Thoracic aorta (tissue), 2 donors: ENCODE measurements around the gene SH3PXD2A. TPM values are rescaled to one million over a fixed set of nuclear protein-coding genes. Genes with fewer than 3 reads are reported as not detected.

Experiments used
- ATAC-seq: fragments of 150-250 bp; one replicate; pipeline ENCODE4 v1.8.0; 2017; ENCODE audit warnings: low read depth; ENCODE audit not compliant: insufficient number of reproducible peaks, low FRiP score
- DNase-seq: peaks from one replicate; pipeline ENCODE4 v3.0.0-alpha.2; 2020; ENCODE audit warnings: low spot score
- H3K27ac ChIP-seq, 2 donors: fragments of 200-600 bp; sonication (generic); 1 replicate in 1 of 2; 2 replicates in 1 of 2; pipeline ENCODE4 v1.5.1; 2016; ENCODE audit warnings: mild to moderate bottlenecking in 2 of 2, moderate library complexity in 2 of 2
- H3K27me3 ChIP-seq: fragments of 200-600 bp; sonication (generic); replicated peaks from 2 replicates; pipeline ENCODE4 v1.6.0; 2016; ENCODE audit warnings: mild to moderate bottlenecking; ENCODE audit not compliant: insufficient read depth
- H3K36me3 ChIP-seq: fragments of 200-600 bp; sonication (generic); one replicate; pipeline ENCODE4 v1.5.1; 2016
- H3K4me1 ChIP-seq, 2 donors: fragments of 200-600 bp; sonication (generic); 1 replicate in 1 of 2; 2 replicates in 1 of 2; pipeline versions ENCODE4 v1.5.1 to v1.6.0; 2016; ENCODE audit warnings: low read depth in 2 of 2, mild to moderate bottlenecking in 1 of 2; ENCODE audit not compliant: control insufficient read depth in 1 of 2
- H3K4me3 ChIP-seq: fragments of 200-600 bp; sonication (generic); 2 replicates; pipeline ENCODE4 v1.5.1; 2016; ENCODE audit warnings: mild to moderate bottlenecking
- H3K9me3 ChIP-seq: fragments of 200-600 bp; sonication (generic); 2 replicates; pipeline ENCODE4 v1.5.1; 2016
- CTCF ChIP-seq: fragments of 200-600 bp; sonication (generic); IDR thresholded peaks from one replicate; pipeline ENCODE4 v1.5.1; 2019; ENCODE audit warnings: antibody characterized with exemption
- total RNA-seq, 2 donors: library from RNA; depleted of rRNA; stranded (reverse); fragments of >200 nt; gene quantifications; one replicate each; pipeline versions ENCODE4 v1.1.0 to v1.2.3, GENCODE V29; 2016

The SH3PXD2A gene
- total RNA-seq, 2 donors from 2014 or later = 28.3 to 51.5 TPM

DNA sequence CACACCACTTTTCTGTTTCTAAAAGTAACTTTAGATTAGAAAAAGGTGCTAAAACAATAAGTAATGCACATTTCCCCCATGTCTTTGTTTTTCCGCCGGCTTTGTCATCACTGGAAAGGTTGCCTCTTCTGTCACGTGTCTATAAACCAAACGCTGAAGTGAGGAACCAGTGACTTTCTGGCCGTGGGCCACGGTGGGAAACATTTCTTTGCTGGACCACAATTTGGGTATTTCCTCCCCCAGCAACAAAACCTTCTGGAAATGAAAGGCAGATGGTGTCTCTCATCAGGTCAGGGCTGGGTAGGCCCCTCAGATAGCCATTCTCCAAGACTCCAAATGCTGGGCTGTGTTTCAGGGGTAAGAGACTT lies 174.5 kb downstream of the SH3PXD2A start:
- no peaks in the 10 kb centered on the region for H3K36me3 ChIP-seq
- no peak for ATAC-seq
- no peak for TF ChIP-seq CTCF
- no peaks in the 10 kb centered on the region for H3K4me1 ChIP-seq
- DNase-seq = no peak
- H3K27me3 ChIP-seq = no peaks in the 10 kb centered on the region
- no peak overlapping the region for H3K4me3 ChIP-seq
- no peak overlapping the region for H3K27ac ChIP-seq
- no peaks in the 10 kb centered on the region for H3K9me3 ChIP-seq

DNA sequence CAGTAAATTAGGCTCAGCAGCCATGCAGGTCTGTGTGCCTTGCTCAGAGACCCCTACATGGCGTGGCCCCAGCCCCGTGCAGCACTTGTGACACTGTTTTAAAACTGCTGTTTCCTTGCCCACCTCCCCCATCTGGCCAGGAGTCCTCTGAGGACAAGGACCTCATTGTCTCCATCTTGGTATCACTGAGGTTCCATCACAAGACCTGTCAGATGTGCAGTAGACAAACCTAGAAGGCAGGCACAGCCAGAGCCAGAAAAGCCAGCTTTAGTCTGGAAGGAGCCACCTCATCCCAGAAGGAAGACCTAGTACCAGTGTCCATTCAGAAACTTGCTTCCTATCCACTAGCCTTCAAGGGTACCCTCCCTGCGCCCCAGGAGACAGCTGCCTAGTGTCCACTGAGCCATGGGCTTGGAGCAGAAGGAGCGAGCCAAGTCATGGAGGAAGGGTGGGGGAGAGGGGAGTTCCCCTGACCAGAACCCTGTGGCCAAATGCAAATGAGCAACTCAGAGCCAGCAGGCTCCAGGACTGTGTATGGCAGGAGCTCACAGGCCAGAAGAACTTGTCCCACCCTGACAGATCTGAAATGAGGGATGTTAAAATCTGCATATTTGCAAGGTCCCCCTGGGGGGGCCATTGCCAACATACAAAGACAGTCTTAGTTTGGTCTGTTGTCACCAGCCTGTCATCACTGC lies 176.1 kb downstream of the SH3PXD2A start:
- no peak for DNase-seq
- no peaks in the 10 kb centered on the region for H3K9me3 ChIP-seq
- no peak for TF ChIP-seq CTCF
- H3K36me3 ChIP-seq = no peaks in the 10 kb centered on the region
- no peaks in the 10 kb centered on the region for H3K27me3 ChIP-seq
- no peak for ATAC-seq
- no peak overlapping the region for H3K4me3 ChIP-seq
- H3K4me1 ChIP-seq = no peaks in the 10 kb centered on the region
- no peak overlapping the region for H3K27ac ChIP-seq

DNA sequence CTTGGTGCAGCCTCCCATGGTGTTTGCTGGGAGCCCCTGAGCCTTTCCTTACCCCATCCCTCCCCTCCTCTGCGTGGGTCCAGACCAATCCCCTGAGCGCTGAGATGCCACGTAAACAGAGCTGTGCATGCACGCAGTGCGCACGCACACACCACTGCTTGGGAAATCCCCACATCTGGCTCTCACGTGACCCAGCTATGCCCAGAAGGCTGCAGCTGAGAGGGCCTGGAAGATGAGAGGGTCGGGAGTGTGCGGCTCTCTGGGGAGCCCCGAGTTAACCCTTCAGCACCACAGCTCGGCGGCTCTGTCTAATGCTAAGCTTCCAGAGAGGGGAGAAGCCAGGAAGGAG lies 177.2 kb downstream of the SH3PXD2A start:
- H3K27me3 ChIP-seq = no peaks in the 10 kb centered on the region
- H3K36me3 ChIP-seq = no peaks in the 10 kb centered on the region
- H3K4me1 ChIP-seq = no peaks in the 10 kb centered on the region
- DNase-seq (no peak), ATAC-seq (no peak)
- no peak overlapping the region for H3K4me3 ChIP-seq
- H3K27ac ChIP-seq = no peak overlapping the region
- H3K9me3 ChIP-seq = no peaks in the 10 kb centered on the region
- no peak for TF ChIP-seq CTCF

DNA sequence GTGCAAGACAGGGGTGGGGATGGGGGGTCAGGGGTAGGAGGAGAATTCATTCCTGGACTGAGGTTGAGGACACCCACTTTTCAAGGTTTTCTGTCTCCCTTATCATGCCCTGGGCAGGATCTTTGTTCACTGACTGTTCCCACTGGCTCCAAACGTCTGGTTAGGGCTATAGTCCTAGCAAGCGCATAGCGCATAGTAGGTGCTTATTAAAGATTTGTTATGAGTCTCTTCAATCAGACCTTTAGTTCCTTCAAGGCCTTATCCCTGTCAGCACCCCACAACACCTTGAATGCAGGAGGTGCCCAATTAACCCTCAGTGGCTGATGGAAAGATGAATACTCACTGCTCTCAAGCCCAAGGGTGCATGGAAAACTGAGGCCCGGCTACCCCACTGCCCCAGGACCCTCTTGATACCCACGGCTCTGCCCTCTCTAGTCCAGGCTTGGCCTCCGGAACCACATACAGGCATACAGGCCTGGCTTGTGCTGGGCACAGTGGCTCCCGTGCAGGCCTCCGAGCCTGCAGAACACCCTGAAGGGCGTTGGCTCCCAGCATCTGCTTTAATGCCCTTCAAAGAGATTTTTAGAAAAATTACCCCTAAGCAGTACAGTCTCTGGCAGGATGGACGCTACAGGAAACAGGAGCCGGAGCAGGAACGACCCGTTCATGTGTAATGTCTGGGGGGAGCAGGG lies 177.7 kb downstream of the SH3PXD2A start:
- no peaks in the 10 kb centered on the region for H3K9me3 ChIP-seq
- no peak overlapping the region for H3K4me3 ChIP-seq
- H3K36me3 ChIP-seq = no peaks in the 10 kb centered on the region
- H3K27ac ChIP-seq = peak overlapping the region in 1 of 2 donors; percentile 19
- no peaks in the 10 kb centered on the region for H3K4me1 ChIP-seq
- no peak for DNase-seq
- ATAC-seq = no peak
- TF ChIP-seq CTCF = no peak
- no peaks in the 10 kb centered on the region for H3K27me3 ChIP-seq

DNA sequence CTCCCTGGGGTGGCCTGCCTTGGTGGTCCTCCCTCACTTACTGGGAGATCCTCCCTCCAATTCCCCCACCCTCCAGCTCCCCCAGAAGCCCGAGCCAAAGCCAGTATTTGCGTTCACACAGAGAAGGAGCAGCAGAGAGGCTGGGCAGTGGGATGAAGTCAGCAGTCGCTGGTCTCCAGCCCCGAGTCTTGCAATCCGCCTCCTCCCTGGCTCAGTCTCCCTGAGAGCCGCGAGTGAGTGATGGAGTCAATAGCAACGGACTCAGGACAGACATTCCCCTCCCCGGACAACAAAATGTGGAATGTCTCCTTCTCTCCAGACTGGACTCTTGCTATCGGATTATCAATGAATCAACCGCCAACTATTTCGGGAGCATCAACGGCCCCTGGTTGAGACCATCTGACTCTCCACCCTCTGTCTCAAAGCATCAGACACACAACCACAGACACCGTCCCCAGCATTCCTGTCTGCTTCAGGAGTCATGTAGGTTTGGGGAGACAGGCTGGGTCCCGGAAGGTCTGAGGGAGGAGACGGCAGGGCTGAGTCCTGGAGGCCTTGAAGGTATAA lies 178.4 kb downstream of the SH3PXD2A start:
- TF ChIP-seq CTCF = no peak
- no peaks in the 10 kb centered on the region for H3K27me3 ChIP-seq
- peak; percentile 19 for ATAC-seq
- H3K36me3 ChIP-seq = no peaks in the 10 kb centered on the region
- no peaks in the 10 kb centered on the region for H3K4me1 ChIP-seq
- no peaks in the 10 kb centered on the region for H3K9me3 ChIP-seq
- DNase-seq = no peak
- H3K4me3 ChIP-seq = no peak overlapping the region
- H3K27ac ChIP-seq = no peak overlapping the region
